GM21723 (cell line): ENCODE data around the gene ALG5.

Source experiments
- ATAC-seq: cut with Tn5 transposase; IDR thresholded peaks from one replicate; pipeline ENCODE4 v1.9.1; 2021; ENCODE audit warnings: mild to moderate bottlenecking, moderate library complexity; ENCODE audit not compliant: unreplicated experiment

ALG5 gene, protein sequence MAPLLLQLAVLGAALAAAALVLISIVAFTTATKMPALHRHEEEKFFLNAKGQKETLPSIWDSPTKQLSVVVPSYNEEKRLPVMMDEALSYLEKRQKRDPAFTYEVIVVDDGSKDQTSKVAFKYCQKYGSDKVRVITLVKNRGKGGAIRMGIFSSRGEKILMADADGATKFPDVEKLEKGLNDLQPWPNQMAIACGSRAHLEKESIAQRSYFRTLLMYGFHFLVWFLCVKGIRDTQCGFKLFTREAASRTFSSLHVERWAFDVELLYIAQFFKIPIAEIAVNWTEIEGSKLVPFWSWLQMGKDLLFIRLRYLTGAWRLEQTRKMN

DNA sequence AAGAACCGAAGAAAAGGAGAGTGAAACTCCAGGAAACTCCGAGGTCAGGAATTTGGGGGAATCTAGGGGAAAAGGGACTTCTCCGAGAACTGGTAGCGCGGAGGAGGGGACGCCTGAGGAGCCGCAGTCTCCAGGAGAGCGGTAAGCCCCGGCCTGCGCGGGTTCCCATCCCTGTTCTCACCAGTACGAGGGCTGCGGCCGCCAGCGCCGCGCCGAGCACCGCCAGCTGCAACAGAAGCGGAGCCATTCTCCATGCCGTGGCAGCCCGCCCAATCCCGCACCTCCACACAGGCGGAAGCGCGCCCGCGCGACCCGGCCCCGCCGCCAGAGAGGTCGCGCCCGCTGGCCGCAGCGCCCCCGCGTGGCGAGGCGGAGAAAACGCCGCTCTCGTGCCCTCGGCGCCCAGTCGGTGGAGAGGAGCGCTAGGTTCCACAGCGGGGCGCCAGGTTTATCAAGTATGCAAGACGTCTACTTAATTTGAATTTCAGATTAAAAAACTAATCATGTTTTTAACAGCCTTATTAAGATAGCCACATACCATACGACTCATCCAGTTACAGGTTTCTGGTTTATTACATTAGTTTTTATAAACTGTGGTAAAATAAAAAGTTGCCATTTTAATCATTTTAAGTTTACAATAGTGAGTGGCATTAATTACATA is at the start of gene ALG5:
Gene ALG5, minus strand, starts transcription at position 287 of the 661 bp plus-strand sequence. Its CDS starts 40 bp downstream, at position 247.
- ATAC-seq, result peak; percentile 71

DNA sequence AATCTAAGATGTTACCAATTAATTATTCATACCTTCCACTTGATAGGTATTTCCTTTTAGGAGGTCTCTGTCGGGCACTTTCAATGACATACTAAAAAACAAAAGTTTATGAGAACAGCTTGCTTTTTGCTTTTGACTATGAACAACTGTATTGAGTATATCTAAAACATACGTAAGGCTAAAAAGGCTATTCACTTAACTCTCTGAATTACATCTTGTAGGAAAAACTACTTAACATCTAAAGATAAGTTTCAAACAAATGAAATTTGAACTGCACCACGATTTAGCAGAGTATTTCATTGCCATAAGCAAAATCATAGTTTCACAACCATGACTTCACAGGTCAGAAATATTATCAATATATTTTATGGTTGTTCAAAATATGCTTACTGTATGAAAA is 48.7 kb upstream of the ALG5 start:
- no peak for ATAC-seq

DNA sequence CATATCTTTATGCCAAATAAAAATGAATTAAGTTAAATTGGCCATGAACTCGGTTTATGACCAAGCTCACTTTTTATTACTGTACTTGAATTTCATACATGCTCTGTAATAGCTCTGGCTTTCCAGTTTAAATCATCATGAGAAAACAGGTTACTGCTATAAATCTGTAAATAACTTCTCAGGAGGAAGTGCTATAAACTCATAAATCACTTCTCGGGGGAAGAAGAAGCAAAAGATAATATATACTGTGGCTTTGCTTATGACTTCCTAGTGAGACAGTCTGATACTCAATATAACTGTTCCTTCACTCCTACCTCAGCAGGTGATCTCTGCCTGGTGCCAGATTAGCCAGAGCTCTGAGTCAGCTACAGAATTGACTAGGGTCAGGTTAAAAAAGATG is 47.9 kb upstream of the ALG5 start:
- no peak for ATAC-seq

DNA sequence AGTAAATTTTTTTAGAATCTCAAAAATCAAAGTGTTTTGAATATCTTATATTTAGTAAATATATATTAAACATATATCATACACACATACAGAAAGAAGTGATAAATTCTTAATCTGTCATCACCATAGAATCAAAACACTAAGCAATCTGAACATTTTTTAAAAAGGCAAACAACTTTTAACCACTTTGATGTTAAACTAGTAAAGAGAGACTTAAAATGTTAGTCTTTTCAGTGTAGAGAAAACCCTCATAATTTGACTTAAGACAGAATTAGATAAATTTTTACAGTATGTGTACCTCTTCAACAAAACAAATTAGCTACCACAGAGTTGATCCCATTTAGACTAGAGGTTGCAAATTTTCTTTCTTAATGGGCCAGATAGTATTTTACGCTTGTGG is 46.9 kb upstream of the ALG5 start:
- ATAC-seq, result no peak

DNA sequence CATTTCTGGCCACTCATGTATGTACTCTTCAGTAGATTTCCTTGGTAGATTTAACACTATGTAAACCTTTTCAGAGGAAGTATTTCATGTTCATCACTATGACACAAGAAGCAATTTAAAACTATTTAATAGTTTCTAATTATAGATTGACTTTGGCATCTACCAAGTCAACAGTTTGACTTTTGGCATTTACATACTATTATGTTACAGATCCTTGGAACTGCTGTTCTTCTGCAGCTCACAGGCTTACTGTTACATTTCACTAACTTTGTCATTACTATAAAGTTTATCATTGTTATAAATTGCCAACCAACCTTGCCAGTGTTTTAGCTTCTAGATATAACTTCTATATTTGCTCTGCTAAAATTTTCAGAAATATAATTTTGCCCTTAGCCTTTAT is 41.6 kb upstream of the ALG5 start:
- ATAC-seq, result no peak

DNA sequence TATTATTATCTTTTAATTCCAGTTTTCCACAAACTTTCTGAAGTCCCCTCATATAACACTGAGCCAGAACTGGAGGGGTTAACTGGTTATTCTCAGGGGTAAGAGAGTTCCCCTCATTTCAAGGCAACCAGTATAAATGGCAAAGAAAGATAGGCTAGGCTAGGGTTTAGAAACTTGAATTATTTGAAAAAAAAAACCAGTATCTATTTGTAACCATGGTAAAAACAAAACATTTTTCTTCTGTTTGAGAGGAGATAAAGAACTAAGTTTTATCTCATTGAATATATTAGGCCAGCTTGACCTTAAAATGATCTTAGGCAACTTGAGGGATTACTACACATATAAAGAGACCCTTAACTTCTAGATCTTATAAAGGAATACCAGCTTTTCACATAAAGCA is 40.8 kb upstream of the ALG5 start:
- ATAC-seq, result no peak

DNA sequence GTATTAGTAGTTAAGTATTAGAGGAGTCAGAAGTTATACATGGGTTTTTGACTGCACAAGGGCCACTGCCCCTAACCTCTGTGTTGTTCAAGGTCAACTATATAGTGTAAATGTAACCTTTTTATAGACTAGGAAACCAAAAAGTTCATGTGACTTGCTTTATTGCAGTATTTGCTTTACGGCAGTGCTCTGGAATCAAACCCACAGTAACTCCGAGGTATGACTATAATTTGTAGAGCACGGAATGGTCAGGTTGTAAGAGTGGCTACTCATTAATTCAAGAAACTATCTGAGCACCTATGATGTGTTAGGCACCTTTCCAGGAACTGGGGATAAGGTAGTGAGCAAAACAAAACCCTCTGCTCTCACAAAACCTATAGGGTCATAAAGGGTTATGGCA is 38.1 kb upstream of the ALG5 start:
- ATAC-seq, result no peak

DNA sequence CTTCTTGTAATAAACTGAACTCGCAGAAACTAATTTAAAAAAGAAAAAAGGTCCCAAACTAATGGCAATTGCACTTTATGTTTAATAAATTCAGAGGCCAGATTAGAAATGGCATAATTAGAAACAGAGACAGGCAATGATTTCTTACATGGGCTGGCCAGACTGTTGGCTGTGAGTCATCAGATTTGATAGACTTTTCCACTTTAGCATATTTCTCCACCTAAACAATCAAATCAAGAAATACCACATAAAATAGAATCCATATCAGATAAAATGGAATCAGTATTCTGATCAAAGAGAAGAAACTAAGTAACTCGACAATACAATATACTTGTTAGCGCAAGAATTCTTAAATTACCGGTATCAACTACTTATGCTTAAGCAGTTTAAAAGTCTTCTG is 30.5 kb upstream of the ALG5 start:
- ATAC-seq, result no peak

DNA sequence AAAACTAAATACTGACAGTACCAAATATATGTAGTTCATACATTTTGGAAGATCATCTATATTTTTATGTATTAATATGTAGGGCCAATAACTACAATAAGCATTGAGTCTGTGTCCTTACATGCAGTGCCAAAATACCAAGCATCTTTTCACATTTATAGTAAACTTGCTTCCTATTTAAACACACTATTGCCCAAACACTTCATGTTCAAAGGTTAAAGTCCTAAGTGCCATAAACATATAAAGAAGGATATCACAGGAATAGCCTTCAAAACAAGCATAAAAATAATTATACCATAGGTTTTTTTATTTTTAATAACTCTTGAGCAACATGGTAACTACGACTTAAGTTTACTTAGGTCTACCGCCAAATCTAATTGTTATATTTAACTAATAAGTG is 28.5 kb upstream of the ALG5 start:
- ATAC-seq, result no peak

DNA sequence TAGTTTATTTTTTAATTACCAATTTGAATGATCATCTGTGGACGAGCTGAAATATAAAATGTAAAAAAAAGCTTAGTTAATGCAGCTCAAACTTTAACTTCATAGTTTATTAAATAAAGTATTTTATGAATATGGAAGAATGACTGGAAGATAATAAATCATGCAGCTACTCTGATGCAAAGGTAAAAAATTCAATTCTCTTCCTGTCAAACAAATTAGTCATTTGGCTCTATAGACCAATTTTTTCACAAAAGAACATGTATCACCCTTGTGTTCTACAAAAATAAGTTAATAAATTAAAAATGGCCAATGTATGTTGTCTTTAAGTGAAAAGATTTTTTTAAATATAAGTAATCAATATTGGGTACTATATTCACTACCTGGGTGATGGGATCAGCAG is 27.6 kb upstream of the ALG5 start:
- no peak for ATAC-seq

DNA sequence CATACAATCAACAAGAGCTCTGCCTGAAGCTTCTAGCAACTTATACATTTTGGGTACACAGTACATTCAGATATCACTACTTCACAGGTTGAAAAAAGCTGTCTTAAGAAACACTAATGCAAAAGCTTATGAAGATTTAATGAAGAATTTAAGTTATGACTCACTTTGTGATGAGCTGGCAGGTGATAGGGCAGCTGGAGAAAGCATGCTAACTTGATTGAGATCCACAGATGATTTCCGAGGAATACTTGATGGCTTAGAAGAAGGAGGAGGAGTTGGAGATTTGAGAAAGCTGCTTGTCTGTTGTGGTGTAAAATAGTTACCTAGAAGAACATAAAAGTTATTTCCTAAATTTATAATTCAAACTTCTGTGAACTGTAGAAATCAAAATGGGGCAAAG is 24.7 kb upstream of the ALG5 start:
- ATAC-seq, result no peak

DNA sequence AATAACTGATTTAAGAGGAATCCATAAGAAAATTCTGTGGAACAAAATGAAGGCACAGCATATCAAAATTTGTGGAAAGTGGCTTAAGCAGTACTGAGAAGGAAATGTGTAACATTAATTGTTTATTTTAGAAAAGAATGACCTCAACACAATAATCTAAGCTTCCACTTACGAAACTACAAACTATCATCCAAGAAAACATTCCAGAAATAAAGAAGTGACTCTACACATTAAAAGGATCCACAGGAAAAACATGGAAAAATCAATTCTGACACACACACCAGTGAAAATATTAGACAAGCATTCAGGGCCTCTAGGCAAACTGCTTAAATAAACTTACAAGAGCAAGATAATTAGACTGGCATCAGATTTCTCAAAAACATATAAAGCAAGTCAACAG is 15.5 kb upstream of the ALG5 start:
- ATAC-seq, result no peak

DNA sequence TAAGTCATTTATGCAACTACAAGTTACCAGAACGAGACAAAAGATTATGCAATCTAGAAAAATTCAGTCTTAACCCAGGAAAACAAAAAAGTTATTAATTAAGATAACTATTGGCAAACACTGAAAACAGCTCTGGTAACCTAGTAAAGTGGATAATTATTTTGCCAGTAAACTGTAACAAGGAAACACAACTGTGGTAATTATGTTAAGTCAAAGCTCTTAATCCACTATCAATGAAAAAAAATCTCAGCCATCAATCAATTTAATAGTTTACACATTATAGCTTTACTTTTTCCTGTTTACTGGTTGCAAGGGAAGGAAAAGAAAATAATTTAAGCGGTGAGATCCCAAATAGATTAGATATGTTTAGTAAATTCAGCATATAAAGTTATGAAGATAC is 12.6 kb upstream of the ALG5 start:
- no peak for ATAC-seq

DNA sequence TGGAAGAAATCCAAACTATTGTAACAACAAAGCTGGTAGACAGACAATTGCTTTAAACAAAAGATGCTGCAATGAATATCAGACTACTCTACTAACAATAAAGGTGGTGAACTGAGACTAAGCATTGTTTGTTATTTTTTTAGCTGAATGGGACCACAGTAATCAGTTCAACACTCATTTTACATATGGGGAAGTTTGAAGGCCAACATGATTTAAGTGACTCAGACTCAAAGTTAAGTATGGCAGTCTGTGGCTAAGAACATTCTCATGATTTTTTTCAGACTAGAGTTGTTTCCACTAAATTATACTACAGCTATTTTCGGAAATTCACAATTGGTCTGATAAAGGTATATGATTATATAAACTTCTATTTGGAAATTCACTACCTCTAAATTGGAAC is 11.9 kb upstream of the ALG5 start:
- ATAC-seq, result no peak

DNA sequence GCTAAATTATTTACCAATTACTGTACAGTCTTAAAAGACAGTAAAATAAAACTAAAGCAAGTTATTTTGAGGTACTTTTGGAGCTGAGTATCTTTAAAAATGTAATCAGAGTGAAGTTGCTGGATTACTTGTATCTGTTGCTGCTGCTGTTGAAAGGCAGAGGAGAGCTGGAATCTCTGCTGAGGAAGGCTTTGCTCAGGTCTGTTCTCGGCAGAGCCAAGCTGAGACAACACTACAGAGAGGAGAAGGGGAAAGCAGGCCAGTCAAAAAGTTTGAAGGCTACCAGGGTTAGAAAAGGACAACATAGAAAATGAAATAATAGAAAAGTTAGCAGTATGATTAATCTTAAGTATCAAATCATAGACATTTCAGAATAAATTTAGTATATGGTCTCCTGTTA is 11.3 kb upstream of the ALG5 start:
- ATAC-seq, result no peak

DNA sequence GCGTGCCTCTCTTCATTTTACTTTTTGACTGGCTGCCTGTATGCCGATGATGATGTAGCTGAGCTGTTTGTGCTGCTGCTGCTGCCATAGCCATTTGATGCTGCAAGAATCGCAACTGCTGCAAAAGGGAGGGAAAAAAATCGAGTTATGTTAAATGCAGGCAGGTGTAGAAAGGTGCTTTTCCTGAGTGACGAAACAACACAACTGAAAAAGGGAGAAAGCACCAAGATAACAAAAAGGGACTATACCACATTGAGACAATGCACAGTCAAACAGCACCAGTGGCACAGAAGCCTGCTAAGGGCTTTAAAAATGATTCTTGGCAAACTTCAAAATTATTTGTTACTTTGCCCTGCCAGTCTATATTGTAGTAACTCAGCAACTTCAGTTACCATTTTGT is 10.6 kb upstream of the ALG5 start:
- ATAC-seq, result no peak

DNA sequence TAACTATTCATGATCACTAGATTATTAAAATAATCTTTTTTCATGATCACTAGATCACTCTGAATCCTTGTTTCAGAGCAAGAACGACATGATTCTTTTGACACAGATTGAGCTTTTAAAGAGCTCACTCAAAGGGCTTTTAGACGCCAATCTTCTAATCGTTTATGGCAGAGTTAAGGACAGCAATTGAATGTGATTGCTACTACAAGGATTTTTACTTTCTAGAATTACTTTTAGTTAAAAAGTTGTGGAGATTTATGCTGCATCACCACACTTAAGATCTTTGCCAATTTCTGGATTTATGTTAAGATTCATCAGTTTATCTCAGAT is 2.7 kb upstream of the ALG5 start:
- no peak for ATAC-seq

DNA sequence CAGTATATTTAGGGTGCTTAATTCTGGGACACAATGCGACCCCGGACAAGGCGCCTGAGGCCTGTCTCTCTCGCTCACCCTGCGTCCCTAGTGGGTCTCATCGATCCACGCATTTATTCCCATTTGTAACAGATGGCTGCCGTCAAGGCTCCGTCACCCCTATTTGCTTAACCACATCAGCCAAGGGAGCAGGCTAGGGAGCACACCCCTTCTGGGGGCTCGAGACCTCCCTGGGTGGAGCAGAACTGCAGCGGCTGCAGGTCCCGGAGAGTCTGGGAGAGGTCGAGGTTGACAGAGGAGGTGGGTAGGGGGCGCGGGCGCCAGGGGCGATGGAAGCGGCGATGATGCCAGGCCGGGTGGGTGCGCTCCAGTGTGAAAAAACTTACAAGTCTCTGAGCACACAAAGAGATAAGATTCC is 507 bp downstream of the ALG5 start:
- ATAC-seq, result no peak

DNA sequence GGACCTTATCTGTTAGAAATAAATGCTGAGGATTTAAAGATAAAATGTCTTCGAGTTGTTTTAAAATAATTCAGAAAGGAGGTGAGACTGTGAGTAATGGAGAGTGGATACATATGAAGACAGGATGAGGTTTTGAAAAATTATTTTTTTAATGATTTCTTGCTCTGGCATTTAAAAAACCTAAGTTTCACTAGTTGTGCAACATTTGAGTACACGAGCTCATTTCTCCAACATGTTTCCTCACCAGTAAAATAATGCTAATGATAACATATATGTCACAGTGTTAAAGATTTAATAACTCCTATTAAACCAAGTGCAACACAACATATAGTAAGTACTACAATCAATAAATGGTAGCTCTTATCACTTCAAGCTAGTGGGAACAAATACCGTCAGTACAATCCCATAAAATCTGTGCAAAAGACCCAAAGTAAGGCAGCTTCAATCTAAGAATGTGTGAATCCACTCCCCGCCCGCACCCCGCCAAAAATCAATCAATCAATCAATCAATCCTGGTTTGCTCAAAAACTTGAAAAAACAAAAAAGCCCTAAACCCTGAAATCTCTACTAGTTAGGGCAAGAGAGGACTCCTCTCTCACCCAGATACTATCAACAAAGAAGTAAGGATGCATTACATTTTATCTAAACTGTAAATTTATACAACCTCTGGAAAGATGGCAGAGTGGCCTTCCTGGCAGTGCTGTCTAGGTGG is 1.3 kb downstream of the ALG5 start:
- ATAC-seq, result no peak

DNA sequence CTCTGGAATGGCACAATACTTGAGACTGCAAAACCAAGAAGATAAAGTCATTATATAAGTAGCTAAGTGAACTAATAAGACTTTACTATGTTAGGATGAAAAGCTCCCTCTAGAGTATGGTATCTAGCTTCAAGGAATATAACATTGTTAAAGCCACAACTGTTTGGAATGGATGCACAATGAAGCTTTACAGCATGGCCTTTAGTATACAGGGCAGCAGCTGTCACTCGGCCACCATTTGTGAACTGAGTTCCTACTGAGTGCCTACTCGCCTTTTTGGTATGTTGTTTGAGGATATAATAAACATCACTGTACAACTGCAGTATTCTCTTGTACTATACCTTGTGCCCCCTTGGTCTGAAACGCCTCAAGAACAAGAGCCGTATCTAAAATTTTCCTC is 6.8 kb downstream of the ALG5 start:
- ATAC-seq, result no peak

DNA sequence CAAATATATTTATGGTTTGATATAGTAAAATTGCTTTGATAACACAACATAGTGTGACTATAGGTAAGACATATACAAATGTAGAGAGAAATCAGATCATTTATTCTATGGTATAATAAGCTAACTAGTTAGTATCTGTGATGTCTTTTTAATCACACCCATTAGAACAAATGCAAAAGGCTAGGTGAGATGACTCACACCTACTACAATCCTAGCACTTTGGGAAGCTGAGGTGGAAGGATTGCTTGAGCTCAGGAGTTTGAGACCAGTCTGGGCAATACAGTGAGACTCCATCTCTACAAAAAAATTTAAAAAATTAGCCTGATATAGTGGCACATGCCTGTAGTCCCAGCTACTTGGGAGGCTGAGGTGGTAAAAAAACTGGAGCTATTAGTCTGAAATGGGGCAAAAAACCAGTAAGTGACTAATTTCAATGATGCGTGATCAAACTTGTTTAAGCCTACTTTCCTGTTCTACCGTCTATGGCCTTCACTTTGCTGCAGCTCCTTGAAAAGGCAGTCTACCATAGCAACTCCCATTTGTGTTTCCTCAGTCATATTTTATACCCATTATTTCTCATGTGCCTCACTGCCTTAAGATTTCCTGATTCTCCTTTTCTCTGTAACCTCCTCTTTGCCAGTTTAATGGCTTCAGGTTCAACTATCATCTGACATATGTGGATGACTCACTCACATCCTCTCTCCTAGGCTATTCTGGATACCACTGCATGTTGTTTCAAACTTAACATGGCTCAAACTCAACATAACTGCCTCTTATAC is 12.5 kb downstream of the ALG5 start:
- no peak for ATAC-seq
